Measurements from ENCODE around the gene KLRK1. TPM values are rescaled to one million over a fixed set of nuclear protein-coding genes. Genes with fewer than 3 reads are reported as not detected.
"Not testable (repeated sequence)": the region's sequence is repeated elsewhere in the genome, so short reads cannot be mapped to it uniquely, and the experiment has no call there.

Gene KLRK1
- total and polyA plus RNA-seq, 4 donors, result 1.6 to 5.7 (median 3.4) TPM

DNA sequence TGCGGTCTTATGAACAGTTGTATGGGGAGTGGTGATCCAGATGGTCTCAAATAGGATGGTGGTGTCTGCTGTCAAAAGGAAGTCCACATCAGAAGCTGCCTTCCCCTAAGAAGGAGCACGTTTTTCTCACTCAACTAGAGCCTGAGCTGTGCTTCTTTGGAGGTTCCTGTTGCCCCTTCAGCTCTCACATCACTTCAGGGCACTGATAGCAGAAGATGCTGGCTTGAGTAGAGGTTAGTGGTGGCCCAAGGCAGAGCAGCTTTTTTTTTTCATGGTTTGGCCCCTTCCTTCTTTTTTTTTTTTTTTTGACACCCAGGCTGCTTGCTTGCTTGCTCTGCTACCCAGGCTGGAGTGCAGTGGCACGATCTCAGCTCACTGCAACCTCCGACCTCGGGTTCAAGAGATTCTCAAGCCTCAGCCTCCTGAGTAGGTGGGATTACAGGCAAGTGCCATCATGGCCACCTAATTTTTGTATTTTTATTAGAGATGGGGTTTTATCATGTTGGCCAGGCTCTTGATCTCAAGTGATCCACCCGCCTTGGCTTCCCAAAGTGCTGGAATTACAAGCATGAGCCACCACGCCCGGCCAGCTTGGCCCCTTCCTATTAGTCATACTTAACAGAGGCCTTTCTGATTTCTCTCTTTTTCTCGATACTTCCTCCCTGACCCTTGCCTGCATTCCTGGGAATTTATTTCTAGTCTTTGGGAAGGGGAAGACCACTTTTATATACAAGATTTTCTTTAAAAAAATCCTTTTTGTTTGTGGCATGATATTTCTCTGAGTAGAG is 50.6 kb downstream of the KLRK1 start:
- TF ChIP-seq, protein P1, sequence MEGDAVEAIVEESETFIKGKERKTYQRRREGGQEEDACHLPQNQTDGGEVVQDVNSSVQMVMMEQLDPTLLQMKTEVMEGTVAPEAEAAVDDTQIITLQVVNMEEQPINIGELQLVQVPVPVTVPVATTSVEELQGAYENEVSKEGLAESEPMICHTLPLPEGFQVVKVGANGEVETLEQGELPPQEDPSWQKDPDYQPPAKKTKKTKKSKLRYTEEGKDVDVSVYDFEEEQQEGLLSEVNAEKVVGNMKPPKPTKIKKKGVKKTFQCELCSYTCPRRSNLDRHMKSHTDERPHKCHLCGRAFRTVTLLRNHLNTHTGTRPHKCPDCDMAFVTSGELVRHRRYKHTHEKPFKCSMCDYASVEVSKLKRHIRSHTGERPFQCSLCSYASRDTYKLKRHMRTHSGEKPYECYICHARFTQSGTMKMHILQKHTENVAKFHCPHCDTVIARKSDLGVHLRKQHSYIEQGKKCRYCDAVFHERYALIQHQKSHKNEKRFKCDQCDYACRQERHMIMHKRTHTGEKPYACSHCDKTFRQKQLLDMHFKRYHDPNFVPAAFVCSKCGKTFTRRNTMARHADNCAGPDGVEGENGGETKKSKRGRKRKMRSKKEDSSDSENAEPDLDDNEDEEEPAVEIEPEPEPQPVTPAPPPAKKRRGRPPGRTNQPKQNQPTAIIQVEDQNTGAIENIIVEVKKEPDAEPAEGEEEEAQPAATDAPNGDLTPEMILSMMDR (IDR thresholded peaks at IDR 0.05; ENCODE audit: control extremely low read depth, extremely low read depth), result no peak
- H3K27ac ChIP-seq (ENCODE audit: low read depth in 1 of 2, low read length in 1 of 2), result no peak overlapping the region
- H3K36me3 ChIP-seq (ENCODE audit: control insufficient read depth in 4 of 4, insufficient read depth in 4 of 4, low read length in 4 of 4), result no peaks in the 10 kb centered on the region
- H3K9ac ChIP-seq (ENCODE audit: insufficient read depth in 1 of 2, low read length in 2 of 2), result no peak overlapping the region
- no peaks in the 10 kb centered on the region for H3K9me3 ChIP-seq (ENCODE audit: control insufficient read depth in 4 of 4, insufficient read depth in 3 of 4, low read length in 3 of 4)
- DNase-seq, result no peak
- no peaks in the 10 kb centered on the region for H3K27me3 ChIP-seq (ENCODE audit: control insufficient read depth in 3 of 3, insufficient read depth in 3 of 3, low read length in 2 of 3)
- 66 to 85% methylated on average over 9 of the region's 9 CpGs for WGBS, 2 donors
- H3K4me1 ChIP-seq (ENCODE audit: control insufficient read depth in 5 of 5, insufficient read depth in 5 of 5, low read length in 5 of 5), result no peaks in the 10 kb centered on the region
- no peak for ATAC-seq (ENCODE audit: insufficient read depth, low FRiP score)
- H3K4me3 ChIP-seq, result no peak overlapping the region

DNA sequence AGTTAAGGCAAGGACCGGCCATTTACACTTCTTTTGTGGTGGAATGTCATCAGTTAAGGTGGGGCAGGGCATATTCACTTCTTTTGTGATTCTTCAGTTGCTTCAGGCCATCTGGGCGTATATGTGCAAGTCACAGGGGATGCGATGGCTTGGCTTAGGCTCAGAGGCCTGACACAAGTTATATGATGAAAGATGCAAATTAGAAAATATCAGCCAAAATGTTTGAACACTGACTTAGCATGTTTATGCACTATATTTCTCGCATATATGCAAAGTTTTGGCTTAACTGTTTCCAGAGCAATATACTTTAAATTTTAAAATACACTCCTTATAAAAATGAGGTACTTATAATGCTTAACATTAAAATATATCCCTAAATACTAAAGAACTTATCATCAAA is 51.4 kb downstream of the KLRK1 start:
- not testable (repeated sequence) for H3K9ac ChIP-seq (ENCODE audit: insufficient read depth in 1 of 2, low read length in 2 of 2); H3K4me3 ChIP-seq; ATAC-seq (ENCODE audit: insufficient read depth, low FRiP score); H3K36me3 ChIP-seq (ENCODE audit: control insufficient read depth in 4 of 4, insufficient read depth in 4 of 4, low read length in 4 of 4); H3K27ac ChIP-seq (ENCODE audit: low read depth in 1 of 2, low read length in 1 of 2); H3K27me3 ChIP-seq (ENCODE audit: control insufficient read depth in 3 of 3, insufficient read depth in 3 of 3, low read length in 2 of 3); H3K9me3 ChIP-seq (ENCODE audit: control insufficient read depth in 4 of 4, insufficient read depth in 3 of 4, low read length in 3 of 4); DNase-seq; H3K4me1 ChIP-seq (ENCODE audit: control insufficient read depth in 5 of 5, insufficient read depth in 5 of 5, low read length in 5 of 5)
- 88 to 95% methylated on average over 3 to 4 of the region's 4 CpGs for WGBS, 2 donors

DNA sequence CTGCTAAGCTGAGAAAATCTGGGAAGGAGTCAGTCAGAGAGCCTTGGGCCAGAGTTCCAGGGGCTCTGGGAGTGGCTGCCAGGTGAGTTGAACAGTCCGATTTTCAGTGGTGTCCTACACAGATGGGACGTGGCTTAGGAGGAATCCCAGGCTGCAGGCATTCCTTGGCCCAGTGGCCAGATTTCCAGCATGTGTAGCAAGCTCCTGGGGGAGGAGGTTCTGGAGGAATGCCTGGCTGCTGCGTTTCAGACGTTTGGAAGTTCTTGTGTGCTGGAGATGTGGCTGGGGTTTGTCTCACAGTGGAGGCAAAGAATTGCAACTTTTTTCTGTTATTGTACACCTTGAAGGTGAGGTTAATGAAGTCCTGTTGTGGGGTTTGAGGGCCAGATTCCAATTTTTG is 53.6 kb downstream of the KLRK1 start:
- H3K36me3 ChIP-seq (ENCODE audit: control insufficient read depth in 4 of 4, insufficient read depth in 4 of 4, low read length in 4 of 4); H3K4me3 ChIP-seq; H3K27ac ChIP-seq (ENCODE audit: low read depth in 1 of 2, low read length in 1 of 2); H3K9me3 ChIP-seq (ENCODE audit: control insufficient read depth in 4 of 4, insufficient read depth in 3 of 4, low read length in 3 of 4); DNase-seq; H3K9ac ChIP-seq (ENCODE audit: insufficient read depth in 1 of 2, low read length in 2 of 2); H3K27me3 ChIP-seq (ENCODE audit: control insufficient read depth in 3 of 3, insufficient read depth in 3 of 3, low read length in 2 of 3); ATAC-seq (ENCODE audit: insufficient read depth, low FRiP score); H3K4me1 ChIP-seq (ENCODE audit: control insufficient read depth in 5 of 5, insufficient read depth in 5 of 5, low read length in 5 of 5): not testable (repeated sequence)
- WGBS, 2 donors, result 57 to 80% methylated on average over 4 of the region's 4 CpGs

DNA sequence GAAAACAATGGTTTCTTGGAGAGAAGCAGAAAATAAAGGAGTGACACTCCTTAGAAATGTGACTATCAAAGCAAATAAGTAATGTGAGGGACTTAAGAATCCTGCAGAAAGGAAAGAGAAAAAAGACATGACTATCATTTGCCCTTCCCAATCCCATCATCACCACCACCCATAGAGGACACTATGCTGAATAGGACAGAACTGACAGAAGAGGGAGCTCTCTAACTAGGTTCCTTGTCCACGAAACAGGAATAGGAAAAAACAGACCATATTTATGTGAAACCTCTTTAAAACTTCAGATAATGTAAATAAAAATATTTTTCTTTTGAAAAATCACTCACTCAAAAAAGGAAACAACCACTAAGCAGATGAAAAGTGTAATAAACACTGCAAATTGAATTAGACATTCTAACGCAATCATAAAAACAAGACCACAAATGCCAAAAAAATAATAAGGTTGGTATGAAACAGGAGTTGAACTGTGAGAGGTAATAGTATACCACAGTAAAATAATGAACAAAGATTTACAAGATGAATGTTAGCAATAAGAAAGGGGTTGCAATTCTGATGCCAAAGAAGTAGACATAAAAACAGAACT is 58.1 kb downstream of the KLRK1 start:
- H3K9ac ChIP-seq (ENCODE audit: insufficient read depth in 1 of 2, low read length in 2 of 2), result no peak overlapping the region
- no peaks in the 10 kb centered on the region for H3K4me1 ChIP-seq (ENCODE audit: control insufficient read depth in 5 of 5, insufficient read depth in 5 of 5, low read length in 5 of 5)
- peak in 2 of 3 donors; percentile 71 to 78 for DNase-seq
- WGBS, 2 donors, result 37 to 43% methylated on average over 2 of the region's 2 CpGs
- no peaks in the 10 kb centered on the region for H3K27me3 ChIP-seq (ENCODE audit: control insufficient read depth in 3 of 3, insufficient read depth in 3 of 3, low read length in 2 of 3)
- no peaks in the 10 kb centered on the region for H3K9me3 ChIP-seq (ENCODE audit: control insufficient read depth in 4 of 4, insufficient read depth in 3 of 4, low read length in 3 of 4)
- TF ChIP-seq, protein P1 (IDR thresholded peaks at IDR 0.05; ENCODE audit: control extremely low read depth, extremely low read depth), result peak; percentile 45
- no peak overlapping the region for H3K27ac ChIP-seq (ENCODE audit: low read depth in 1 of 2, low read length in 1 of 2)
- no peak overlapping the region for H3K4me3 ChIP-seq
- no peaks in the 10 kb centered on the region for H3K36me3 ChIP-seq (ENCODE audit: control insufficient read depth in 4 of 4, insufficient read depth in 4 of 4, low read length in 4 of 4)
- no peak for ATAC-seq (ENCODE audit: insufficient read depth, low FRiP score)

DNA sequence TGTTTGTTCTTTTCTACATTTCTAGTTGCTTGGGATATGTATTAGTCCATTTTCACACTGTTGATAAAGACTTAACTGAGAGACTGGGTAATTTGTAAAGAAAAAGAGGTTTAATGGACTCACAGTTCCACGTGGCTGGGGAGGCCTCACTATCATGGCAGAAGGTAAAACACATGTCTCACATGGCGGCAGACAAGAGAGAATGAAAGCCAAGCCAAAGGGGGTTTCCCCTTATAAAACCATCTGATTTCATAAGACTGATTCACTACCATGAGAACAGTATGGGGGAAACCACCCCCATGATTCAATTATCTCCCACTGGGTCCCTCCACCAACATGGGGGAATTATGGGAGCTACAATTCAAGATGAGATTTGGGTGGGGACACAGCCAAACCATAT is 61.1 kb downstream of the KLRK1 start:
- H3K9me3 ChIP-seq (ENCODE audit: control insufficient read depth in 4 of 4, insufficient read depth in 3 of 4, low read length in 3 of 4); ATAC-seq (ENCODE audit: insufficient read depth, low FRiP score); H3K36me3 ChIP-seq (ENCODE audit: control insufficient read depth in 4 of 4, insufficient read depth in 4 of 4, low read length in 4 of 4); DNase-seq; H3K27ac ChIP-seq (ENCODE audit: low read depth in 1 of 2, low read length in 1 of 2); H3K4me1 ChIP-seq (ENCODE audit: control insufficient read depth in 5 of 5, insufficient read depth in 5 of 5, low read length in 5 of 5); H3K9ac ChIP-seq (ENCODE audit: insufficient read depth in 1 of 2, low read length in 2 of 2); H3K4me3 ChIP-seq; H3K27me3 ChIP-seq (ENCODE audit: control insufficient read depth in 3 of 3, insufficient read depth in 3 of 3, low read length in 2 of 3): not testable (repeated sequence)
- WGBS, 2 donors, result 86% methylated on average over 2 of the region's 2 CpGs
